ENCODE data around the gene USP8. TPM values are rescaled to one million over a fixed set of nuclear protein-coding genes. Genes with fewer than 3 reads are reported as not detected.
A peak's percentile ranks its signal among the peaks of the same experiment; 100 is the strongest.
"Not testable (repeated sequence)": the region's sequence is repeated elsewhere in the genome, so short reads cannot be mapped to it uniquely, and the experiment has no call there.

The USP8 gene
- total RNA-seq, result 10 to 100 TPM; 45.9 to 70.0 (median 55.4) TPM

DNA sequence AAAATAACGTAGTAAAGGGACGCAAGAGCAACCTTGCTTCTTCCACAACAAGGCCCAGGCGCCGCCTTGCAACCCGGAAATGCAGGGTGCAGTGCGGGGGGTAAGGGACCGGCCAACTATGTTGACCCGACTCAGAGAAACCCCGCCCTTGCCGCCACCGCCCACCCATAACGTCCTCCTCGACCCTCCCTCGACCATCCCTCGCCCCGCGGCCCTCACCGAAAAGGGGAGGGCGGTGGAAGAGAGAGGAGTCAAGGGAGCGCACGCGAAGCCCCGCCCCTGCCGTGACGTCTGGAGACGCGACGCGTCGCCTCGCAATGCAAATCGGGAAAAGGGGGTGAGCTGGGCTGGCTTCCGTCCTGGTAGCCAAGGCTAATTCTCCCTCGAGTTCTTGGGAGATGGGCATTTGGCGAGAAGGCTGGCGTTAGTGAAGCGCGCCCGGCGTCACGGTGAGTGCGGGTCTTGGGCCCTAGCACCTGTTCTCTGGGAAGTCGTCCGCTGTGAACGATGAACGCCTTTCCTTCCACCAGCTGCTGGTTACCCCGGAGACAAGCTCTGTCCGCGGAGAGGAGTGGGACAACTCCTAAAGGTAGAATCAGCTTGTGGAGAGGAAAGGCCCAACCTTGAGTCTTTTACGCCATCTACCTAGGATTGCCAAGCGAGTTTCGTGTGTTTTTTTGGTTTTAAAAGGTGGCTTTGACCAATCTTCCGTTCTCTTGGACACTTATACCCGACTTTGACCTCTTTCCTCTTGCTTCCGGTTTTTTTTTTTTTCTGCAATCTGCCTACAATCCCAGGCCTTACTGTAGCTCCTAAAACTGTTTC lies at the start of gene USP8:
USP8 (plus strand) TSS at position 340 of the 825 bp plus-strand sequence. CDS start 14,669 bp downstream, outside the sequence.
- H3K9me3 ChIP-seq, result no peaks in the 10 kb centered on the region
- peaks cover 0 to 6% of the 10 kb centered on the region in 2 donors for H3K36me3 ChIP-seq
- 0% methylated on average over 9 to 13 of the region's 55 CpGs for WGBS, 2 donors (ENCODE audit: low coverage in 1 of 2)
- H3K4me1 ChIP-seq, result peaks cover 3 to 41% (median 12%) of the 10 kb centered on the region in 3 donors
- TF ChIP-seq POLR2AphosphoS5 (IDR thresholded peaks at IDR 0.05) (peak; percentile 90), EP300 (IDR thresholded peaks at IDR 0.05) (no peak), POLR2A (IDR thresholded peaks at IDR 0.05) (peak; percentile 72 to 74)
- TF ChIP-seq, protein P1, sequence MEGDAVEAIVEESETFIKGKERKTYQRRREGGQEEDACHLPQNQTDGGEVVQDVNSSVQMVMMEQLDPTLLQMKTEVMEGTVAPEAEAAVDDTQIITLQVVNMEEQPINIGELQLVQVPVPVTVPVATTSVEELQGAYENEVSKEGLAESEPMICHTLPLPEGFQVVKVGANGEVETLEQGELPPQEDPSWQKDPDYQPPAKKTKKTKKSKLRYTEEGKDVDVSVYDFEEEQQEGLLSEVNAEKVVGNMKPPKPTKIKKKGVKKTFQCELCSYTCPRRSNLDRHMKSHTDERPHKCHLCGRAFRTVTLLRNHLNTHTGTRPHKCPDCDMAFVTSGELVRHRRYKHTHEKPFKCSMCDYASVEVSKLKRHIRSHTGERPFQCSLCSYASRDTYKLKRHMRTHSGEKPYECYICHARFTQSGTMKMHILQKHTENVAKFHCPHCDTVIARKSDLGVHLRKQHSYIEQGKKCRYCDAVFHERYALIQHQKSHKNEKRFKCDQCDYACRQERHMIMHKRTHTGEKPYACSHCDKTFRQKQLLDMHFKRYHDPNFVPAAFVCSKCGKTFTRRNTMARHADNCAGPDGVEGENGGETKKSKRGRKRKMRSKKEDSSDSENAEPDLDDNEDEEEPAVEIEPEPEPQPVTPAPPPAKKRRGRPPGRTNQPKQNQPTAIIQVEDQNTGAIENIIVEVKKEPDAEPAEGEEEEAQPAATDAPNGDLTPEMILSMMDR (IDR thresholded peaks at IDR 0.05), result no peak
- H3K27me3 ChIP-seq, result no peaks in the 10 kb centered on the region
- peak within 1 kb of the TSS; percentile 64 to 99 for H3K4me3 ChIP-seq
- H3K27ac ChIP-seq, result peak within 1 kb of the TSS; percentile 86 to 97 (median 91)
- peak; percentile 98 for ATAC-seq

DNA sequence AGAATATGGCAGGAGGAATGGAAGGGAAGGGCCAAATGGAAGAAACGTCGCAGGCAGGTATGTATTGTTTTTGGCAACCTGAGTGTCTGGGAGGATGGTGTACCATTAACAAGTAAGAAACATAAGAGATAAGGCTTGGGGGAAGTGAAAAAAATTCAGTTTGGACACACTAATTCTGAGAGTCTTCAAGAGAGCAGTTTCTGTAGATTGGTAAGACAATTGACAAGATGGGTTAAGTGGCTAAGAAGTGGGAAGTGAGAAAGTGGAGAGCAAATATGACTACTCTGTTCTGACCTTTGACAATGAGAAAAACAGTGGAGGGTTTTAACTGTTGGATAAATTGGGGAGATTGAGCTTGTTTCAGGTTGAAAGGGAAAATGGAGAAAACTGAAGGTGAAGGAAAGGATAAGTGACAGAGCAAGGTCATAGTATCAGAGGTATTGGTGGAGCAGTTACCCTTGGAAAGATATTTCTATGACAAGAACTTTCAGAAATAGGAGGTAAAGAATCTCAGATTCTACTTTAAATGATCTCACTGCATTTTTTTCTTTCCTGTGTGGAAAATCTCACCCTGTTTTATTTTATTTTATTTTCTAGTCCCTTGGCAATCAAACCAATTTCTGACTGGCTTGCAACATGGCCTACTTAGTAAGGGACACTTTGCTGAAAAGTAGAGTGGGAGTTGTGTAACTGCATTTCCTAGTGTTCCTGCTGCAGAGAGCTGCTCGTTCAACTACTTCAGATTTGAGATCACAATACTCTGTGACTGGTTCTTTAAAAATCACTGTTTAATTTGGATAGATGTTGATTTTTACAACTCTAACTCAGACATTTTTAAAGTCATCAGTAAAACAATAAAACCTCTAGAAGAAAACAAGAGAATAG lies 46.1 kb upstream of the USP8 start:
- TF ChIP-seq EP300 (IDR thresholded peaks at IDR 0.05), result no peak
- no peak overlapping the region for H3K27ac ChIP-seq
- no peaks in the 10 kb centered on the region for H3K36me3 ChIP-seq
- H3K4me3 ChIP-seq, result no peak overlapping the region
- WGBS, 2 donors (ENCODE audit: low coverage in 1 of 2), result 53 to 54% methylated on average over 3 of the region's 3 CpGs
- H3K4me1 ChIP-seq, result no peaks in the 10 kb centered on the region
- ATAC-seq, result no peak
- no peaks in the 10 kb centered on the region for H3K9me3 ChIP-seq
- no peaks in the 10 kb centered on the region for H3K27me3 ChIP-seq

DNA sequence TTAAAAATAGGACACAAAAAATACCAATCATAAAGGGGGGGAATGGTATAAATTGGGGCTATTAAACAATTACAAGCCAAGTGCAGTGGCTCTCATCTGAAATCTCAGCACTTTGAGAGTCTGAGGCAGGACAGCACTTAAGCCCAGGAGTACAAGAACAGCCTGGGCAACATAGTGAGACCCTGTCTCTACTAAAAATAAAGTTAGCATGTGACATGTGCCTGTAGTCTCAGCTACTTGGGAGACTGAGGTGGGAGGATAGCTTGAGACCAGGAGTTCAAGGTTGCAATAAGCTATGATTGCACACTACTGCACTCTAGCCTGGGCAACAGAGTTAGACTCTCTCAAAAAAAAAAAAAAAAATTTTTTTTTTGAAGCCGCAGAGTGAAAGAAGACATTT lies 45.4 kb upstream of the USP8 start:
- Histone ChIP-seq H3K27me3 (no peaks in the 10 kb centered on the region), H3K4me1 (no peaks in the 10 kb centered on the region), H3K36me3 (no peaks in the 10 kb centered on the region), H3K27ac (no peak overlapping the region), H3K4me3 (no peak overlapping the region), H3K9me3 (no peaks in the 10 kb centered on the region)
- ATAC-seq, result no peak
- WGBS, 2 donors (ENCODE audit: low coverage in 1 of 2), result 100% methylated on average over 1 of the region's 1 CpG; no CpG with 5 or more reads in 1 of the 2 donors
- TF ChIP-seq POLR2A (IDR thresholded peaks at IDR 0.05), result no peak
- TF ChIP-seq POLR2AphosphoS5 (IDR thresholded peaks at IDR 0.05), result no peak
- TF ChIP-seq EP300 (IDR thresholded peaks at IDR 0.05), result no peak
- TF ChIP-seq, protein P1 (IDR thresholded peaks at IDR 0.05), result no peak

DNA sequence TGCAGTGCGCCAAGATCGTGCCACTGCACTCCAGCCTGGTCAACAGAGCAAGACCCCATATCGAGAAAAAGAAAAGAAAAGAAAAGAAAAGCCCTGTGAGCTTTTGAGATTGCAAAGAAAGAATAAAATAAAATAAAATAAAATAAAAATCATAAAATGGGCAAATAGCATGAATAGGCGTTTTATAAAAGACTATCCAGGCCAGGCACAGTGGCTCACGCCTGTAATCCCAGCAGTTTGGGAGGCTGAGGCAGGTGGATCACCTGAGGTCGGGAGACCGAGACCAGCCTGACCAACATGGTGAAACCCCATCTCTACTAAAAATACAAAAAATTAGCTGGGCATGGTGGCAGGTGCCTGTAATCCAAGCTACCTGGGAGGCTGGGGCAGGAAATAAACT lies 44.8 kb upstream of the USP8 start:
- not testable (repeated sequence) for H3K4me1 ChIP-seq, H3K9me3 ChIP-seq, H3K27me3 ChIP-seq, H3K36me3 ChIP-seq, H3K4me3 ChIP-seq, H3K27ac ChIP-seq, ATAC-seq
- 97 to 100% methylated on average over 3 to 7 of the region's 7 CpGs for WGBS, 2 donors (ENCODE audit: low coverage in 1 of 2)

DNA sequence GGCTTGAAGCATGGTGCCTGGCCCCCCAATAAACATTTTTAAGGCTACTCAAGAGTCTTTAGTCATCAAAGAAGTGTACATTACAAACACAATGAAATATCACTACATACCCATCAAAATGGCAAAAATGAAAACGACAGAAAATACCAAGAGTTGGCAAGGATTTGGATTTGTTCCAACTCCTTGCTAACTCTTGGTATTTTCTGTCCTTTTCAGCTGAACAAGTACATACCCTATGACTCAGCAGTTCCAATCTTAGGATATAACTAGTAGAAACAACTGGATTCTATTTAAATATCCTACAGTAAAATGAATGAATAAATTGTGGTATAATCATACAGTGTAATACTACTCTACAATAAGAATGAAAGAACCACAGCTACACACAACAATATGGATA lies 44.1 kb upstream of the USP8 start:
- H3K27ac ChIP-seq, result no peak overlapping the region
- ATAC-seq, result no peak
- H3K9me3 ChIP-seq, result no peaks in the 10 kb centered on the region
- TF ChIP-seq POLR2AphosphoS5 (IDR thresholded peaks at IDR 0.05) (no peak), POLR2A (IDR thresholded peaks at IDR 0.05) (no peak), EP300 (IDR thresholded peaks at IDR 0.05) (no peak)
- TF ChIP-seq, protein P1 (IDR thresholded peaks at IDR 0.05), result no peak
- H3K36me3 ChIP-seq, result no peaks in the 10 kb centered on the region
- WGBS, 2 donors (ENCODE audit: low coverage in 1 of 2), result 44 to 50% methylated on average over 1 of the region's 1 CpG
- no peaks in the 10 kb centered on the region for H3K27me3 ChIP-seq
- H3K4me3 ChIP-seq, result no peak overlapping the region
- no peaks in the 10 kb centered on the region for H3K4me1 ChIP-seq
